BLaER1 treated with 17β-estradiol and CSF1 and Interleukin-3, amounts not matched to agents 10 nM and 100 nM (cell line): ENCODE data around the gene SPEN.

Source experiments
- H3K27ac ChIP-seq, 11 experiments: shearing (Covaris generic); formaldehyde crosslinking; 2 replicates each; pipeline ENCODE4 v1.8.1; 2022
- H3K27me3 ChIP-seq, 11 experiments: shearing (Covaris generic); formaldehyde crosslinking; 2 replicates each; pipeline ENCODE4 v1.8.1; 2022
- H3K36me3 ChIP-seq, 11 experiments: shearing (Covaris generic); formaldehyde crosslinking; 2 replicates each; pipeline ENCODE4 v1.8.1; 2022
- H3K4me1 ChIP-seq, 10 experiments: shearing (Covaris generic); formaldehyde crosslinking; 2 replicates each; pipeline ENCODE4 v1.8.1; 2022
- H3K4me2 ChIP-seq, 11 experiments: shearing (Covaris generic); formaldehyde crosslinking; 2 replicates each; pipeline ENCODE4 v1.8.1; 2022
- H3K4me3 ChIP-seq, 10 experiments: shearing (Covaris generic); formaldehyde crosslinking; 2 replicates each; pipeline ENCODE4 v1.8.1; 2022
- H3K9ac ChIP-seq, 11 experiments: shearing (Covaris generic); formaldehyde crosslinking; 2 replicates each; pipeline ENCODE4 v1.8.1; 2022
- H3K9me3 ChIP-seq, 11 experiments: shearing (Covaris generic); formaldehyde crosslinking; replicated peaks in 1 of 11; 2 replicates each; pipeline ENCODE4 v1.8.1; 2022
- H4K20me1 ChIP-seq, 11 experiments: shearing (Covaris generic); formaldehyde crosslinking; 2 replicates each; pipeline ENCODE4 v1.8.1; 2022
- Cebpa-rat ChIP-seq, 11 experiments: shearing (Covaris generic); IDR thresholded peaks; 2 replicates each; pipeline ENCODE4 v1.8.1; 2022

Gene SPEN

DNA sequence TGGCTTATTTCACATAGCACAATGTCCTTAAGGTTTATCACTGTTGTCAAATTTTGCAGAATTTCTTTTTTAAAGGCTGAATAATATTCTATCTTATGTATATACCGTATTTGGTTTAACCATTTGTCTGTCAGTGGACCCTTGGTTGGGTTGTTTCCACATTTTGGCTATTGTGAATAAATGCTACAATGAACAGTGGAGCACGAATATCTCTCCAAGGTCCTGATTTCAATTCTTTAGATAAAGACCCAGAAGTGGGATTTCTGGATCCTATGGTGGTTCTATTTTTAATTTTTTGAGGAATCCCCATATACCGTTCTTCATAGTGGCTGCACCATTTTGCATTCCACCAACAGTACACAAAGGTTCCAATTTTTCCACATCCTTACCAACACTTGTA, 134.2 kb downstream of the SPEN start:
- Histone ChIP-seq H4K20me1 (no peaks in the 10 kb centered on the region), H3K36me3 (no peaks in the 10 kb centered on the region), H3K4me1 (peaks cover 0 to 37% (median 18%) of the 10 kb centered on the region in 10 experiments; a peak in 15 of 20 replicates), H3K27ac (no peak overlapping the region), H3K27me3 (no peaks in the 10 kb centered on the region), H3K9ac (no peak overlapping the region), H3K9me3 (peaks cover 11 to 46% (median 30%) of the 10 kb centered on the region in 11 experiments), H3K4me2 (no peak overlapping the region), H3K4me3 (no peak overlapping the region)
- TF ChIP-seq Cebpa-rat (IDR thresholded peaks at IDR 0.05) = no peak

DNA sequence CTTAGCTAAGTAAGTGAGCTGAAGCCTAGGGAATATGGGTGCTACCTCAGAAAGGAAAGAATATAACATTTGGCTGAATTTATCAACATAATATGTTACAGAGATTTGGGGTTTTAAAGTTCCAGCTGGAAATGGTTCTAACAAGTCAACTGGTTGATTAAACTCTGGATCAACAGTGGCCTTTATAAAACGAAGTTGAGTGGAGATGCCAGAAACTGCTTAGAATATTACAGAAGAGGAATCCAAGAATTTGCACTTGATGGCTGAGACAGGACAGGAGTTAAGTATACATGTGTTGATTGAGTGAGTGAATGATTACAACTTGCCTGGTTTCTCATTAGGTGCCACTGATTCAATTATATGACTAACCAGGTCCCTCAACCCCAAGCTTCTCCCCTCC, 135.8 kb downstream of the SPEN start:
- Histone ChIP-seq H3K4me1 (peaks cover 0 to 37% (median 19%) of the 10 kb centered on the region in 10 experiments; a peak in 15 of 20 replicates), H3K4me2 (peak overlapping the region in 1 of 11 experiments; percentile 10; a peak in 1 of 22 replicates), H3K9ac (no peak overlapping the region), H3K27ac (no peak overlapping the region), H3K36me3 (no peaks in the 10 kb centered on the region), H4K20me1 (no peaks in the 10 kb centered on the region), H3K27me3 (no peaks in the 10 kb centered on the region), H3K4me3 (no peak overlapping the region), H3K9me3 (peaks cover 11 to 32% (median 19%) of the 10 kb centered on the region in 11 experiments; a peak in 21 of 22 replicates)
- TF ChIP-seq Cebpa-rat (IDR thresholded peaks at IDR 0.05) = no peak

DNA sequence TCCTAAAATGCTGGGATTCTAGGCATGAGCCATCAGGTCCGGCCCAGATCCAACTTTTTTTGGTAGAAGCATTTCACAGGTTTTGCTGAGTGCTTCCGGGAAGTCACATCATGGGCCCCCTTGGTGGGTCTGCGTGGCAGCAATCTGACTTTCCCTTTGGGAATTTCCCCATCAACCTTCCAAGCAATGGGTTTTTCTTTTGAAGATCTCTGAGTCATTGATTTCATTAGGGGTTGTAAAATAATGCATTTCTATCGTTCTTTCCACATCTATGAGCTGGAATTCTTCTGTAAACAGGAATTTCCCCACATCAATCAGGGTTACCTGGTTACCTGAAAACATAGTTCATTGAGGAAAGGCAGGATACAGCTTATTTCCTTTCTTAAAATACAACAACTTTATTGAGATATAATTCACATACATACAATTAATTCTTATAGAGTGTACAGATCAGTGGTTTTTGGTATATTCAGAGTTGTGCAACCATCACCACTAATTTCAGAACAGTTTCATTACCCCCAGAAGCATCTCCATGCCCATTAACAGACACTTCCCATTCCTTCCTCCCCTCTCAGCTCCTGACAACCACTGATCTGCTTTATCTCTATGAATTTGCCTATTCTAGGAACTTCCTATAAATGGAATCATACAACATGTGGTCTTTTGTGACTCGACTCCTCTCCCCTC, 138.2 kb downstream of the SPEN start:
- H4K20me1 ChIP-seq = no peaks in the 10 kb centered on the region
- H3K4me2 ChIP-seq = peak overlapping the region in 10 of 11 experiments; percentile 12 to 85 (median 63); a peak in 17 of 22 replicates
- H3K36me3 ChIP-seq = no peaks in the 10 kb centered on the region
- H3K9me3 ChIP-seq = peaks cover 11 to 28% (median 17%) of the 10 kb centered on the region in 11 experiments; a peak in 21 of 22 replicates
- no peak overlapping the region for H3K4me3 ChIP-seq
- peak in 2 of 11 experiments; percentile 39 to 61; a peak in 2 of 22 replicates for TF ChIP-seq Cebpa-rat (IDR thresholded peaks at IDR 0.05)
- H3K27ac ChIP-seq = peak overlapping the region in 7 of 11 experiments; percentile 43 to 75 (median 48); a peak in 11 of 22 replicates
- peaks cover 0 to 37% (median 19%) of the 10 kb centered on the region in 10 experiments; a peak in 15 of 20 replicates for H3K4me1 ChIP-seq
- H3K27me3 ChIP-seq = no peaks in the 10 kb centered on the region
- no peak overlapping the region for H3K9ac ChIP-seq

DNA sequence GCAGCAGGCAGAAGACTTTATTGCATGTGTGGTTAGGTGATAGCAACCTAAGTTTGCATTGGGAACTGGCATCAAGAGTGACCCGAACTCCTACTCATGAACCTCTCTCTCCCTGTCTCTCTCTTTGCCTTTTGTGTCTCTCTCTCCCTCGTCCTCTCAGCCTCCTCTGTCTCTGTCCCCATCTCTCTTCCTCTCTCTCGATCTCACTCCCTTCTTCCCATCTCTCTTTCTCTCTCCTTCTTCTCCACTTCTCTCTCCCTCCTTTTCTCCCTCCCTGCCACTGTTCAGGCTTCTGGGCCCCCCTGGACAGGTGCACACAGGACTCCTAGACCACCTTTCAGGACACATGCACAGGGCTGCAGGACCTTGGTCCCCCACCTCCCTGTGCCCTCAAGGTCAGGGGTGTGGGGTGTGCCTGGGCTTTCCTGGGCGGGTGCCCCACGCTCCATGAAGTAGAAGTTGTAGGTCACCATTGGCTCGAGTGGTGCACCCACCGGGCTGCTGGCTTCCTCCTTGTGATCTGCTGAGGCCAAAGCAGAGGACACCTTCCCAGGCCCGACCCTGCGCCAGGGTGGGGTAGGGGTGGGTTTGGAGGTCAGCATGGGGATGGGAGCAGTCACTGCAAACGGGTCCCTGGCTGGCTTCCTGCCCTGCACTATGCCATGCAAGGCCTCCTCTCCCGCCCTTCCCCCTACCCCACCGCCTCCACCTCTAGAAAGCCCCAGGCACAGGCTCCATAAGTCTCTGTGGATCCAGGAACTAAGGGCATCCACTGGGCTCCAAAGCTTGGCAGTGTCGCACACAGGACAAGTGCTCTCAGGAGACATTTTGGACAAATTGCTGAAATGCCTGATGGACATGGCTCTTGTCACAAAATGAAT, 141.6 kb downstream of the SPEN start:
- Histone ChIP-seq H3K27ac (no peak overlapping the region), H3K4me1 (peaks cover 23 to 47% (median 35%) of the 10 kb centered on the region in 10 experiments), H4K20me1 (no peaks in the 10 kb centered on the region), H3K4me3 (no peak overlapping the region), H3K9ac (no peak overlapping the region), H3K4me2 (no peak overlapping the region), H3K27me3 (no peaks in the 10 kb centered on the region), H3K36me3 (no peaks in the 10 kb centered on the region), H3K9me3 (no peaks in the 10 kb centered on the region)
- no peak for TF ChIP-seq Cebpa-rat (IDR thresholded peaks at IDR 0.05)

DNA sequence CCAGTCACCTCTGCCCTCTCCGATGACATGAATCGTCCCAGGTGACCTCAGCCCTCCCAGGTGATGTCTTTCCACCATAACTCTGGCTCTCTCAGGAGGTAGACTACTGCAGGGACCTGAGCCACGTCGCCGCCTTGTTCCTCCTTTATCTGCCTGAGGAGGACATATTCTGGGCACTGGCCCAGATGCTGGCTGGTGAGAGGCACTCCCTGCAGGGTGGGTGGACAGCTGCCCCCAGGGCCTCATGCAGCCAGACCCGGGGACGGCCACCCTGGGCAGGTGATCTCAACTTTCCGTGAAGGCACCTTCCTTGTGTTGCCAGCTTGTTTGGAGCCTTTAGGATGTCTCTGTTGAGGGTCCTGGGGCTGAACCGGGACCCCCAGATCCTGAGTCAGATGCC, 142.3 kb downstream of the SPEN start:
- Histone ChIP-seq H3K27ac (no peak overlapping the region), H3K36me3 (no peaks in the 10 kb centered on the region), H3K9me3 (no peaks in the 10 kb centered on the region), H3K4me1 (peaks cover 19 to 45% (median 34%) of the 10 kb centered on the region in 10 experiments), H4K20me1 (no peaks in the 10 kb centered on the region), H3K9ac (no peak overlapping the region), H3K4me2 (no peak overlapping the region), H3K27me3 (no peaks in the 10 kb centered on the region), H3K4me3 (no peak overlapping the region)
- TF ChIP-seq Cebpa-rat (IDR thresholded peaks at IDR 0.05) = no peak
